GM13976 (cell line): ENCODE measurements around the gene SCNN1G.

Experiments used
- DNase-seq: peaks from one replicate; pipeline ENCODE4 v3.0.0; 2012; ENCODE audit warnings: low spot score
- CTCF ChIP-seq: IDR thresholded peaks from 2 replicates; pipeline ENCODE4 v1.5.1; 2012; ENCODE audit warnings: borderline replicate concordance, mild to moderate bottlenecking; ENCODE audit not compliant: insufficient read depth; ENCODE audit errors: extremely low read depth, missing control alignments, control extremely low read depth
- in situ Hi-C: fragments of 300-500 bp; cut with MboI; formaldehyde crosslinking; loops from one replicate; pipeline ENCODE4 v1.12.0; 2022; ENCODE audit warnings: low sequenced_read_pairs, mixed read lengths, inconsistent platforms; ENCODE audit not compliant: unreplicated experiment

Gene SCNN1G

GRCh38 chr16:23254338-23254737 is 71.8 kb downstream of the SCNN1G start:
- no peak for DNase-seq
- no peak for TF ChIP-seq CTCF
- in situ Hi-C loops = no loop called here

GRCh38 chr16:23255000-23255399 is 72.5 kb downstream of the SCNN1G start:
- in situ Hi-C loops = no loop called here

GRCh38 chr16:23256440-23256839 is 73.9 kb downstream of the SCNN1G start:
- no peak for DNase-seq
- no peak for TF ChIP-seq CTCF
- in situ Hi-C loops = no loop called here

More at GRCh38 chr16:23255000-23255399, 72.5 kb downstream of the SCNN1G start:
- DNase-seq = no peak
- TF ChIP-seq CTCF = no peak

- no peak for DNase-seq
- in situ Hi-C loops = no loop called here
- no peak for TF ChIP-seq CTCF
Observed at GRCh38 chr16:23257682-23258081, 75.1 kb downstream of the SCNN1G start.

- no peak for TF ChIP-seq CTCF
- in situ Hi-C loops = no loop called here
- no peak for DNase-seq
Observed at GRCh38 chr16:23258919-23259237, 76.3 kb downstream of the SCNN1G start.
